Duodenal mucosa (tissue), 2 donors: ENCODE results near the gene ZNF496.
"Not testable (repeated sequence)": the region's sequence is repeated elsewhere in the genome, so short reads cannot be mapped to it uniquely, and the experiment has no call there.

Source experiments
- H3K27ac ChIP-seq: one replicate; pipeline ENCODE4 v1.7.0; 2013; ENCODE audit warnings: low read depth, low read length
- H3K27me3 ChIP-seq, 2 donors: one replicate each; pipeline ENCODE4 v1.7.0; 2013; ENCODE audit warnings: low read length in 2 of 2, control low read depth in 1 of 2; ENCODE audit not compliant: insufficient read depth in 2 of 2, control insufficient read depth in 1 of 2
- H3K36me3 ChIP-seq, 2 donors: one replicate each; pipeline ENCODE4 v1.7.0; 2013; ENCODE audit warnings: low read length in 2 of 2, control low read depth in 1 of 2; ENCODE audit not compliant: insufficient read depth in 2 of 2, control insufficient read depth in 1 of 2
- H3K4me1 ChIP-seq, 2 donors: one replicate each; pipeline ENCODE4 v1.7.0; 2013; ENCODE audit warnings: low read length in 2 of 2, control low read depth in 1 of 2; ENCODE audit not compliant: insufficient read depth in 2 of 2, control insufficient read depth in 1 of 2
- H3K4me3 ChIP-seq, 2 donors: one replicate each; pipeline ENCODE4 v1.7.0; 2013; ENCODE audit warnings: low read length in 2 of 2, low read depth in 1 of 2
- H3K9ac ChIP-seq, 2 donors: one replicate each; pipeline ENCODE4 v1.7.0; 2013; ENCODE audit warnings: low read length in 2 of 2, low read depth in 1 of 2
- H3K9me3 ChIP-seq, 2 donors: one replicate each; pipeline ENCODE4 v1.7.0; 2013; ENCODE audit warnings: low read length in 2 of 2, control low read depth in 1 of 2; ENCODE audit not compliant: control insufficient read depth in 1 of 2

Gene ZNF496

GRCh38 chr1:247296599-247297180 lies 35.0 kb downstream of the ZNF496 start:
- H3K27me3 ChIP-seq, result no peaks in the 10 kb centered on the region
- H3K9me3 ChIP-seq, result no peaks in the 10 kb centered on the region
- H3K9ac ChIP-seq, result no peak overlapping the region
- H3K4me1 ChIP-seq, result no peaks in the 10 kb centered on the region
- H3K27ac ChIP-seq, result no peak overlapping the region
- no peak overlapping the region for H3K4me3 ChIP-seq
- H3K36me3 ChIP-seq, result peaks cover 0 to 14% of the 10 kb centered on the region in 2 donors

- Histone ChIP-seq H3K36me3 (peaks cover 0 to 14% of the 10 kb centered on the region in 2 donors), H3K27ac (no peak overlapping the region), H3K9ac (no peak overlapping the region), H3K4me3 (no peak overlapping the region), H3K9me3 (no peaks in the 10 kb centered on the region), H3K4me1 (no peaks in the 10 kb centered on the region), H3K27me3 (no peaks in the 10 kb centered on the region)
Observed at GRCh38 chr1:247295746-247296145, 35.9 kb downstream of the ZNF496 start.

GRCh38 chr1:247295274-247295684 lies 36.4 kb downstream of the ZNF496 start:
- H3K4me1 ChIP-seq, result no peaks in the 10 kb centered on the region
- H3K27me3 ChIP-seq, result no peaks in the 10 kb centered on the region
- H3K36me3 ChIP-seq, result peaks cover 0 to 10% of the 10 kb centered on the region in 2 donors
- no peaks in the 10 kb centered on the region for H3K9me3 ChIP-seq
- no peak overlapping the region for H3K4me3 ChIP-seq
- H3K9ac ChIP-seq, result no peak overlapping the region
- no peak overlapping the region for H3K27ac ChIP-seq

GRCh38 chr1:247294282-247294681 lies 37.4 kb downstream of the ZNF496 start:
- H3K9me3 ChIP-seq, result no peaks in the 10 kb centered on the region
- no peaks in the 10 kb centered on the region for H3K27me3 ChIP-seq
- no peak overlapping the region for H3K4me3 ChIP-seq
- no peaks in the 10 kb centered on the region for H3K4me1 ChIP-seq
- peaks cover 0 to 5% of the 10 kb centered on the region in 2 donors for H3K36me3 ChIP-seq
- H3K27ac ChIP-seq, result no peak overlapping the region
- H3K9ac ChIP-seq, result no peak overlapping the region

- Histone ChIP-seq H3K9me3 (no peaks in the 10 kb centered on the region), H3K27ac (no peak overlapping the region), H3K4me1 (no peaks in the 10 kb centered on the region), H3K36me3 (no peaks in the 10 kb centered on the region), H3K9ac (no peak overlapping the region), H3K4me3 (no peak overlapping the region), H3K27me3 (no peaks in the 10 kb centered on the region)
Observed at GRCh38 chr1:247293047-247293446, 38.6 kb downstream of the ZNF496 start.

- H3K27ac ChIP-seq, result no peak overlapping the region
- no peaks in the 10 kb centered on the region for H3K27me3 ChIP-seq
- no peak overlapping the region for H3K4me3 ChIP-seq
- H3K9me3 ChIP-seq, result peaks cover 0 to 4% of the 10 kb centered on the region in 2 donors
- H3K4me1 ChIP-seq, result no peaks in the 10 kb centered on the region
- no peak overlapping the region for H3K9ac ChIP-seq
- H3K36me3 ChIP-seq, result no peaks in the 10 kb centered on the region
Observed at GRCh38 chr1:247291833-247292561, 39.7 kb downstream of the ZNF496 start.

GRCh38 chr1:247291161-247291560 lies 40.5 kb downstream of the ZNF496 start:
- Histone ChIP-seq H3K4me3 (no peak overlapping the region), H3K36me3 (no peaks in the 10 kb centered on the region), H3K27me3 (no peaks in the 10 kb centered on the region), H3K27ac (no peak overlapping the region), H3K4me1 (no peaks in the 10 kb centered on the region), H3K9me3 (peaks cover 0 to 6% of the 10 kb centered on the region in 2 donors), H3K9ac (no peak overlapping the region)

GRCh38 chr1:247290576-247290975 lies 41.1 kb downstream of the ZNF496 start:
- Histone ChIP-seq H3K4me3 (no peak overlapping the region), H3K9me3 (peaks cover 0 to 11% of the 10 kb centered on the region in 2 donors), H3K27me3 (no peaks in the 10 kb centered on the region), H3K36me3 (no peaks in the 10 kb centered on the region), H3K4me1 (no peaks in the 10 kb centered on the region), H3K27ac (no peak overlapping the region), H3K9ac (no peak overlapping the region)

- H3K4me1 ChIP-seq, H3K4me3 ChIP-seq, H3K27me3 ChIP-seq, H3K27ac ChIP-seq, H3K36me3 ChIP-seq, H3K9ac ChIP-seq: not testable (repeated sequence)
- peaks cover 0 to 11% of the 10 kb centered on the region in 2 donors for H3K9me3 ChIP-seq
Observed at GRCh38 chr1:247289274-247289892, 42.3 kb downstream of the ZNF496 start.

- H3K9me3 ChIP-seq, result peaks cover 0 to 11% of the 10 kb centered on the region in 2 donors
- no peak overlapping the region for H3K9ac ChIP-seq
- H3K27me3 ChIP-seq, result no peaks in the 10 kb centered on the region
- no peak overlapping the region for H3K4me3 ChIP-seq
- H3K36me3 ChIP-seq, result no peaks in the 10 kb centered on the region
- H3K4me1 ChIP-seq, result no peaks in the 10 kb centered on the region
- H3K27ac ChIP-seq, result no peak overlapping the region
Observed at GRCh38 chr1:247288341-247288740, 43.3 kb downstream of the ZNF496 start.
